UCSD-AML1 (cell line): Measurements from ENCODE around the gene PRKCSH.
"Not testable (repeated sequence)": the region's sequence is repeated elsewhere in the genome, so short reads cannot be mapped to it uniquely, and the experiment has no call there.

Experiments
- DNase-seq: peaks from one replicate; lab custom pipeline; 2025; ENCODE audit not compliant: unreplicated experiment; lab: John Stamatoyannopoulos, UW

Gene PRKCSH

GRCh38 chr19:11418549-11419506 lies 16.6 kb upstream of the PRKCSH start, which contains the start of gene RGL3:
Gene RGL3, minus strand, starts transcription at chr19:11419314. Its CDS starts 36 bp downstream, at chr19:11419278.
- no peak for DNase-seq

DNA sequence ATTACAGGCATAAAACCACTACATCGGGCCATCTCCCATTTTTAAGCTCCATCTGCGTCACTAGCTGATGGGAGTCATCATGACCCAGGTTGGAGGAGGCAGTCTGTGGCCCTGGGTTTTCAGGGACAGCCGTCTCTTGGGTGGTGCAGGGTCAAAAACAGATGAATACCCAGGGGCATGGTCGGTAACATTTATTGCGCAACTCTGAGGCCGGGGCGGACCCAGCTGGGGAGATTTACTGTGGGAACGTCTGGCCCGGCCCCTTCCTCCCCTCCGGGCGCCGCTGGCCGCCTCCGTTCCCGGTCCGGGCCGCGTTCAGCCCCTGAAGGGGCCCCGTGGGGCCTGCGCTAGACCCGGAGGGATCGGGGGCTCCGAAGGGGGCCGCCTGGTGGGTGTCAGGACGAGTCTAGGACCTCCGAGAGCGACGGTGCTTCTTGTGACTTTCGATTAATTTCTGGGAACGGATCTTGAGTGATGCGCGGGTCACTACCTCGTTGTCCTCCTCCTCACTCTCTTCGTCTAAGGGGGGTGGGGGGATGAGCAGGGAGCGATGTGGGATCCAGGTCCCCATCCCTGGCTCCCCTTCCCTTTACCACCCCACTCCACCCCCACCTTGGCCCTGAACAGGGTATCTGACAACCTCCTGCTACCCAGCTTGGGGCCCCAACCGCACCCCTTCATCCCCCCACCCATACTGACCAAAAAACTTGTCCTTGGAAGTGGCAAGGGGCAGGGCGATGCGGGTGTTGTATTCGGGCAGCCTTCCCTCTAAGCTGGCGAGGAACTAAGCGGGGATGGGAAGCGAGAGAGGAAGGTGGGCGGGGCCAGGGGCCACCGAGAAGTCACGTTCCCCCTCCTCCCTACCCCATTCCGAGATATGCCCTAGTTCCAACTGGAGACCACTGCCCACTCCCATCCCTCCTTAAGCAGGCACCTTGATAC lies 14.7 kb upstream of the PRKCSH start:
- DNase-seq = no peak

GRCh38 chr19:11421371-11422098 lies 13.9 kb upstream of the PRKCSH start:
- DNase-seq = no peak

GRCh38 chr19:11422163-11423065 lies 13.0 kb upstream of the PRKCSH start:
- DNase-seq = peak; percentile 63

- no peak for DNase-seq
Observed at GRCh38 chr19:11423164-11423790, 12.2 kb upstream of the PRKCSH start.

DNA sequence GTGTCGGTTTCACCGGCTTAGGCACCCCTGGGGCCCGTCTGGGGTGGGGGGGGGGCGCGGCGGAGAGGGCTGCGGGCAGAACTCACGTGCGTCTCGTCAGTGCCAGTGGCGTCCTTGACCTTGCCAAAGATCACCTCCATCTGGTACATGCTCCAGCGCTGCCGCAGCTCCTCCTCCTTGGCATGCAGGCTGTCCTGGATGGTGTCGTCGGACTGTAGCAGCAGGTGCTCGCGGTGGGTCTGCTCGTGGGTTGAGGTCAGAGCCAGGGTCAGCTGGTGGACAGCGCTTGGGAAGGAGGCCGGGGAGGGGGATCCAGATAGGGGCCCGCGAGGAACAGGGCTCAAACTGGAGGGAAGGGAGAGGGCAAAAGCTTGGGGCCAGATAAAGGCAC lies 11.6 kb upstream of the PRKCSH start:
- DNase-seq = no peak

DNA sequence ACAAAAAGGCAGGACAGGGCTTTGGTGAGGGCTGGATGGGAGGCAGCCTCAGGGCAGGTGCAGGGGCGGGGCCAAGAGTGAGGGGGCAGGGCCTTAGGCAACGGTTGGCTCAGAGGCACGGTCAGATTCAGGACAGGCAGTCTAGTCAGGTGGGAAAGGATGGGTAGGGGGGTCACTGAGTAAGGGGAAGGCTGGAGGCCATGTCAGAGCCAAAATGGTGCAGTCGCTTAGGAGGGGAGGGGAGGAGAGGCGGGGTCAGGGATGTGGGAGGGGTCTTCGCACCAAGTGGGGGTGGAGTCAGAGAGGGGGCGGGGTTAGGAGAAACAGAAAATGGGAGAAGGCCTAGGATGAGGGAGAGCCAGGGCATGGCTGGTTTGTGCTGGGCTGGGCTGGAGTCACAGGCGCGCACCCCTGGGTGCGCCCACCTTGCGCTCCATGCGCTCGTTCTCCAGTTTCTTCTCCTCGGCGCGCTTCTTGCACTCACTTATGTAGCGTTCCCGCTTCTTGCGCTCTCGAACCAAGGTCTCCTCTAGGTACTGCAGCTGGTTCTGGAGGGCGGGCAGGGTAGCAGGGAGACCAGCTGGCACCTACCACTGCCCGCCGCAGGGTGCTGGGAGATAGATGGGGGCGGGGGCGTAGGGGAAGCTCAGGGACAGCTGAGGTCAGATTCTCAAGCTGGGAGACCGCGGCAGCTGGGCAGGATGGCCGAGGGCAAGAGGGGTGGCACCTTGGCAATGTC lies 9.5 kb upstream of the PRKCSH start:
- DNase-seq = no peak

GRCh38 chr19:11426656-11427055 lies 8.8 kb upstream of the PRKCSH start:
- no peak for DNase-seq

DNA sequence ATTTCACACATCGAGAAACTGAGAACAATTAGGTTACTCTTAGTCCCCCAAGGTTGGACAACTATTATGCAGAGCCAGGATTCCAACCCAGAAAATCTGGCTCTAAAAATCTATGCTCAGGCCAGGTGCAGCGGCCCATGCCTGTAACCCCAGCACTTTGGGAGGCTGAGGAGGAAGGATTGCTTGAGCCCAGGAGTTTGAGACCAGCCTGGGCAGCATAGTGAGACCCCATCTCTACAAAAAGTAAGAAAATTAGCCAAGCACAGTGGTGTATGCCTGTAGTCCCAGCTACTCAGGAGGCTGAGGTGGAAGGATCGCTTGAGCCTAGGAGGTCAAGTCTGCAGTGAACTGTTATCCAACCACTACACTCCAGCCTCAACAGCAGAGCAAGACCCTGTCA lies 1.9 kb upstream of the PRKCSH start:
- not testable (repeated sequence) for DNase-seq

- no peak for DNase-seq
Observed at GRCh38 chr19:11434703-11435056, 755 bp upstream of the PRKCSH start.

DNA sequence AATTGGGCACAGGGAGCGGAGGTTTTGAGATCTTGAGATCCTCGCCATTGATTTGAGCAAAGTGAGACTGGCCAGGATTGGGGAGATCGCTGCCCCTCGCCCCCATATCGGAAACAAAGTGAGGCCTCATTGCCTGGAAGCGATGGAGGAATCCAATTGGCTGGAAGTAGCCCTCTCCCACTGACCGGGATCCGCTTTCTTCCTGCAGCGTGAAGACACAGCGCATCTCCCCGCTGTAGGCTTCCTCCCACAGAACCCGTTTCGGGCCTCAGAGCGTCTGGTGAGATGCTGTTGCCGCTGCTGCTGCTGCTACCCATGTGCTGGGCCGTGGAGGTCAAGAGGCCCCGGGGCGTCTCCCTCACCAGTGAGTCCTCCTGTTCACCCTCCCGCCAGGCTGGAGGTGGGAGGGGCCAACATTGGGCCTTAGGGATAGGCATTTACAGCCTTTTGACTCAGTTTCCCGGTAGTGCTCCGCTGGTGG lies 438 bp downstream of the PRKCSH start:
- peak; percentile 52 for DNase-seq

GRCh38 chr19:11437955-11438354 lies 2.5 kb downstream of the PRKCSH start:
- DNase-seq = no peak

DNA sequence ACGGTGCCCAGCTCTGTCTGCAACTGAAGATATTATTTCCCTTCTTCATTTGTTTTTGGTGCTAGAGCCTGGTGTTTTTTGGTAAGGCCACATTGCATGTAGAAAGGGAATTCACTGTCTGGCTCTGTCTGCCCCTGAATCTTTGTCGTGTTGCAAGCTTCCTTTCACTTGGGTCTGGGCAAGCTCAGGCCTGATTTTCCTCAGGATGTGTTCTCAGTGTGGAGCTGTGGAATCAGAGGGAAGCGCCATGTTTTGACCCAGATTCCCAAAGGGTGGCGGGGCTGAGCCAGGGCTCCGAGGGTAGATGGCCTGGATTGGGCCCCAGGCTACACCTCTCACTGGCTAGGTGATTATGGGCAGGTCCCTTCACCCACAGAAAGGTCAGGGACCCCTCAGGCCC lies 8.6 kb downstream of the PRKCSH start:
- no peak for DNase-seq

DNA sequence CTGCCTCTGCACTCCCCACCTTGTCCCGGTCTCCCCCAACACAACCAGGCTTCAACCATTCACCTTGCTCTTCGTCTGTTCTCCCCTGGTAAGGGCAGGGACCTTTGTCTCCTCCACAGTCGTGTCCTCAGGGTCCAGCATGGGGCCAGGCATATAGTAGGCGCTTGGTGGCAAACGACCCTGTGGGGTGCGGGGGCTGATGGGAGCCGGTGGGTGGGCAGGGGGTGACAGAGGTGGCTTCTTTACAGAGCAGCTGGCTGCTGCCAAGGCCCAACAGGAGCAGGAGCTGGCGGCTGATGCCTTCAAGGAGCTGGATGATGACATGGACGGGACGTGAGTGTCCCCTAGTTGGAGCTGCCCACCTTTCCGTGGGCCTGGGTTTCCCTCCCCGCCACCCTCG lies 9.7 kb downstream of the PRKCSH start:
- no peak for DNase-seq

DNA sequence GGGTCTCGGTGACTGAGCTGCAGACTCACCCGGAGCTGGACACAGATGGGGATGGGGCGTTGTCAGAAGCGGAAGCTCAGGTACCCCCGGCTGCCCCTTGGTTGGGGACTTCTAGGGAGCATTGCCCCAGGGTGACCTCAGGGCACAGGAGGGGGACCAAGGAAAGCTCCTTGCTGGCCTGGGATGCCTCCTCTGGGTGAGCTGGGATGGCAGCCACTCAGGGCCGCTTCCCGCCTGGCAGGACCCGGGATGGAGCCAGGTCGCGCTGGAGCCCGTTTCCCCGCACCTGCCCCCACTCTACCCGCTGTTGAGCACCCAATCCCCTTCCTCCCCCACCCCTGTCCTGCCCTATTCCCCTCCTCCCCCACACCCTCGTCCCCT lies 10.8 kb downstream of the PRKCSH start:
- DNase-seq = no peak

DNA sequence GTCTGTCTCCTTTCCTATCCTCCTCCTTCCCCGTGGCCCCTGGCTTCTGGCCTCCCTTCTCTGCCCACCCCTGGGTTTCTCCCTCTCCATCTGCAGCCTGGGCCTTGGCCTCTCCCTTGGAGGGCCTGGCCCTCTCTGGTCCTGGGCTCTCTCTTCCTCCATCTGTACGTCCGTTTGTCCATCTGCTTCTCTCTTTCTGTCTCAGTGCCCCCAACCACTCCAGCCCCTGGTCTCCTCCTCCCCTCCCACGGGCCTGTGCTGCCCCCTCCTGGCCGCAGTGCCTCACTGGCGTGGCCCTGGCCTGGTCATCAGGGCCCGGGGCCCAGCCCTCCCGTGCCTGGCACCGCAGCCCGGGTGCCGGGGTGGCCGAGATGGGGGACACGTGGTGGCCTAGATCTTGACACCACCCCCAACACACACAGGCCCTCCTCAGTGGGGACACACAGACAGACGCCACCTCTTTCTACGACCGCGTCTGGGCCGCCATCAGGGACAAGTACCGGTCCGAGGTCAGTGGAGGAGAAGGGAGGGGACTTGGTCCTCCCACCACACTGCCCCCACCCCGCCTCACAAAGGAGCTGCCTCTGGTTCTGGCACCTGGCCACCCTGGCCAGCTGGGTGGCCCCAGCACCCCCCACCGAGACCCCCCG lies 11.3 kb downstream of the PRKCSH start:
- DNase-seq = peak; percentile 46

GRCh38 chr19:11447347-11448262 lies 12.2 kb downstream of the PRKCSH start:
- no peak for DNase-seq
